K562 (cell line): Measurements from ENCODE around the gene TNN. TPM values are rescaled to one million over a fixed set of nuclear protein-coding genes. Genes with fewer than 3 reads are reported as not detected.
A peak's percentile ranks its signal among the peaks of the same experiment; 100 is the strongest.

ENCODE experiments used
- ATF7 ChIP-seq: fragments of 450-650 bp; IDR thresholded peaks from 2 replicates; pipeline ENCODE4 v1.7.1; 2014; ENCODE audit warnings: mild to moderate bottlenecking, moderate library complexity
- BACH1 ChIP-seq: fragments of 200-800 bp; sonication (Bioruptor generic); IDR thresholded peaks from 2 replicates; pipeline ENCODE4 v1.6.1; 2016; ENCODE audit warnings: missing genetic modification characterization, missing compliant biosample characterization
- BRF1 ChIP-seq: IDR thresholded peaks from 3 replicates; pipeline ENCODE4 v1.6.1; 2011; ENCODE audit warnings: borderline replicate concordance, mild to moderate bottlenecking; ENCODE audit not compliant: insufficient read length; ENCODE audit errors: extremely low read depth
- CHD1 ChIP-seq: fragments of 200-600 bp; sonication (generic); IDR thresholded peaks from one replicate; pipeline ENCODE4 v1.6.1; 2012; ENCODE audit warnings: mild to moderate bottlenecking, moderate library complexity, low read length, inconsistent platforms
- CSDE1 ChIP-seq, 2 experiments: fragments of 450-650 bp; IDR thresholded peaks; 2 replicates each; pipeline ENCODE4 v1.6.1; 2016; ENCODE audit warnings: mild to moderate bottlenecking in 1 of 2
- CXXC5 ChIP-seq: fragments of 250-450 bp; sonication (Bioruptor Pico); IDR thresholded peaks from 2 replicates; pipeline ENCODE4 v1.8.0; 2022; ENCODE audit warnings: inconsistent platforms, mild to moderate bottlenecking, moderate library complexity
- GABPB1 ChIP-seq: sonication (generic); formaldehyde crosslinking; IDR thresholded peaks from 2 replicates; pipeline ENCODE4 v1.8.0; 2022; ENCODE audit warnings: mild to moderate bottlenecking, missing genetic modification reagents
- HDAC1 ChIP-seq, 2 experiments: fragments of 450-650 bp; IDR thresholded peaks; 2 replicates each; pipeline ENCODE4 v1.6.1; 2016 to 2017; ENCODE audit warnings: inconsistent platforms in 1 of 2, mild to moderate bottlenecking in 1 of 2, moderate library complexity in 1 of 2
- KLF1 ChIP-seq: fragments of 450-650 bp; IDR thresholded peaks from 2 replicates; pipeline ENCODE4 v1.6.1; 2016; ENCODE audit warnings: missing genetic modification characterization, missing compliant biosample characterization
- MECOM ChIP-seq: fragments of 250-450 bp; sonication (Bioruptor Pico); IDR thresholded peaks from 2 replicates; pipeline ENCODE4 v1.8.0; 2022; ENCODE audit warnings: inconsistent platforms
- MYC ChIP-seq, 2 experiments: fragments of 250-450 bp in 1 of 2; sonication (Bioruptor Pico) in 1 of 2; IDR thresholded peaks; 2 replicates each; pipeline versions ENCODE4 v1.5.1 to v1.6.1; 2012 to 2021; ENCODE audit warnings: low read depth in 2 of 2, borderline replicate concordance in 1 of 2, improper control_type of control experiment in 1 of 2, low read length in 1 of 2, mild to moderate bottlenecking in 1 of 2, moderate library complexity in 1 of 2
- PHF21A ChIP-seq: fragments of 450-650 bp; IDR thresholded peaks from 2 replicates; pipeline ENCODE4 v1.6.1; 2017; ENCODE audit warnings: low read depth, borderline replicate concordance
- PHF8 ChIP-seq: fragments of 200-600 bp; sonication (generic); IDR thresholded peaks from 2 replicates; pipeline ENCODE4 v1.6.1; 2012; ENCODE audit warnings: mixed run types, mild to moderate bottlenecking, inconsistent platforms, low read length, moderate library complexity, borderline replicate concordance
- PML ChIP-seq: IDR thresholded peaks from 2 replicates; pipeline ENCODE4 v1.6.1; 2012; ENCODE audit warnings: low read length, inconsistent platforms
- RCOR1 ChIP-seq, 2 experiments: IDR thresholded peaks; 2 replicates each; pipeline ENCODE4 v1.6.1; 2012; ENCODE audit warnings: low read depth in 2 of 2, low read length in 2 of 2, borderline replicate concordance in 1 of 2, improper control_type of control experiment in 1 of 2
- SOX6 ChIP-seq: fragments of 450-650 bp; IDR thresholded peaks from 2 replicates; pipeline ENCODE4 v1.6.1; 2014; ENCODE audit warnings: mild to moderate bottlenecking
- TAF9B ChIP-seq: fragments of 450-650 bp; IDR thresholded peaks from 2 replicates; pipeline ENCODE4 v1.6.1; 2018; ENCODE audit warnings: mild to moderate bottlenecking; ENCODE audit not compliant: partially characterized antibody
- TBP ChIP-seq: optimal IDR thresholded peaks from 2 replicates; pipeline ENCODE3; 2011; ENCODE audit warnings: low read depth, low read length, improper control_type of control experiment
- TGIF2 ChIP-seq: sonication (generic); formaldehyde crosslinking; IDR thresholded peaks from 2 replicates; pipeline ENCODE4 v1.8.1; 2022; ENCODE audit warnings: mild to moderate bottlenecking, missing genetic modification reagents, moderate library complexity
- TRIM28 ChIP-seq: fragments of 450-650 bp; IDR thresholded peaks from 2 replicates; pipeline ENCODE4 v1.6.1; 2017
- VEZF1 ChIP-seq: fragments of 200-800 bp; sonication (Bioruptor generic); IDR thresholded peaks from 2 replicates; pipeline ENCODE4 v1.6.1; 2017; ENCODE audit warnings: missing genetic modification characterization, missing compliant biosample characterization
- ZFX ChIP-seq: sonication (generic); formaldehyde crosslinking; IDR thresholded peaks from 2 replicates; pipeline ENCODE4 v1.8.0; 2022; ENCODE audit warnings: mild to moderate bottlenecking, missing genetic modification reagents, moderate library complexity
- ZKSCAN1 ChIP-seq: fragments of 150-350 bp; IDR thresholded peaks from 2 replicates; pipeline ENCODE4 v1.6.1; 2016; ENCODE audit warnings: low read depth, low read length
- ZKSCAN8 ChIP-seq: fragments of 200-800 bp; sonication (Bioruptor generic); IDR thresholded peaks from 2 replicates; pipeline ENCODE4 v1.6.1; 2016; ENCODE audit warnings: missing genetic modification characterization, missing compliant biosample characterization
- polyA plus RNA-seq, 8 experiments: library from polyadenylated mRNA; depleted of rRNA in 4 of 8; stranded (reverse) in 5 of 8; unstranded in 3 of 8; fragments of >200 nt; fragmentation: Nextera tagmentation in 2 of 8; fragmentation: Illumina TruSeq in 1 of 8; extraction: Ambion mirVana in 2 of 8; extraction: Trizol in 1 of 8; gene quantifications; 2 replicates each; pipeline versions ENCODE4 v1.2.1 to v1.2.3, GENCODE V29; 2011 to 2014; ENCODE audit warnings: inconsistent platforms in 1 of 8, missing spikeins in 1 of 8
- total RNA-seq, 7 experiments: library from RNA; depleted of rRNA in 6 of 7; stranded (reverse); fragments of >200 nt in 6 of 7; fragmentation: Illumina TruSeq in 2 of 7; extraction: Trizol in 2 of 7; gene quantifications; 2 replicates each; pipeline versions ENCODE4 v1.2.1 to v1.2.3, GENCODE V29; 2011 to 2021; ENCODE audit warnings: low replicate concordance in 1 of 7
- TF ChIP-seq, protein P1 (sequence below): fragments of 450-650 bp; formaldehyde crosslinking; IDR thresholded peaks from 2 replicates; pipeline ENCODE4 v1.4.0; 2022; ENCODE audit warnings: missing genetic modification characterization
- TF ChIP-seq, protein P2 (sequence below): fragments of 450-650 bp; IDR thresholded peaks from 2 replicates; pipeline ENCODE4 v1.6.1; 2016; ENCODE audit warnings: antibody characterized with exemption

The TNN gene
- total and polyA plus RNA-seq, 9 of the 15 experiments (the other 6 are each of a cell fraction or from before 2014, with no cell fraction given), result 0.01 to 0.09 (median 0.07) TPM; not detected in 4

- peak in 1 of 2 experiments; percentile 37; a peak in 1 of 4 replicates for TF ChIP-seq HDAC1 (IDR thresholded peaks at IDR 0.05)
- TF ChIP-seq ZKSCAN1, result peak; percentile 27; the same call in 1 of the 2 replicates
- no peak for TF ChIP-seq ZKSCAN8
- TF ChIP-seq MYC (IDR thresholded peaks at IDR 0.05; ENCODE audit: low read depth, low read length), result peak; percentile 54
- TF ChIP-seq MYC (CRISPR knock-in tag; IDR thresholded peaks at IDR 0.05; ENCODE audit: borderline replicate concordance, low read depth), result no peak
- no peak for TF ChIP-seq TGIF2 (CRISPR knock-in tag)
- TF ChIP-seq RCOR1 (IDR thresholded peaks at IDR 0.05; ENCODE audit: borderline replicate concordance in 1 of 2, low read depth in 2 of 2, low read length in 2 of 2), result peak; percentile 8 to 40; a peak in 1 of 4 replicates
- peak; percentile 58; the same call in 1 of the 2 replicates for TF ChIP-seq PHF8
- TF ChIP-seq CSDE1 (IDR thresholded peaks at IDR 0.05), result no peak
- TF ChIP-seq BACH1 (tag), result no peak
- TF ChIP-seq SOX6, result no peak
- TF ChIP-seq, protein P1, sequence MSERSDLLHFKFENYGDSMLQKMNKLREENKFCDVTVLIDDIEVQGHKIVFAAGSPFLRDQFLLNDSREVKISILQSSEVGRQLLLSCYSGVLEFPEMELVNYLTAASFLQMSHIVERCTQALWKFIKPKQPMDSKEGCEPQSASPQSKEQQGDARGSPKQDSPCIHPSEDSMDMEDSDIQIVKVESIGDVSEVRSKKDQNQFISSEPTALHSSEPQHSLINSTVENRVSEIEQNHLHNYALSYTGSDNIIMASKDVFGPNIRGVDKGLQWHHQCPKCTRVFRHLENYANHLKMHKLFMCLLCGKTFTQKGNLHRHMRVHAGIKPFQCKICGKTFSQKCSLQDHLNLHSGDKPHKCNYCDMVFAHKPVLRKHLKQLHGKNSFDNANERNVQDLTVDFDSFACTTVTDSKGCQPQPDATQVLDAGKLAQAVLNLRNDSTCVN, result no peak
- TF ChIP-seq CHD1, result peak; percentile 61
- TF ChIP-seq PML, result no peak
- TF ChIP-seq VEZF1 (CRISPR knock-in tag), result peak; percentile 87
- 0 out of 2 replicates have a peak, but pooled peaks have one; percentile 32 for TF ChIP-seq ATF7
- no peak for TF ChIP-seq MECOM (CRISPR knock-in tag)
- no peak for TF ChIP-seq GABPB1 (CRISPR knock-in tag)
- peak; percentile 83 for TF ChIP-seq ZFX (CRISPR knock-in tag)
- TF ChIP-seq, protein P2, sequence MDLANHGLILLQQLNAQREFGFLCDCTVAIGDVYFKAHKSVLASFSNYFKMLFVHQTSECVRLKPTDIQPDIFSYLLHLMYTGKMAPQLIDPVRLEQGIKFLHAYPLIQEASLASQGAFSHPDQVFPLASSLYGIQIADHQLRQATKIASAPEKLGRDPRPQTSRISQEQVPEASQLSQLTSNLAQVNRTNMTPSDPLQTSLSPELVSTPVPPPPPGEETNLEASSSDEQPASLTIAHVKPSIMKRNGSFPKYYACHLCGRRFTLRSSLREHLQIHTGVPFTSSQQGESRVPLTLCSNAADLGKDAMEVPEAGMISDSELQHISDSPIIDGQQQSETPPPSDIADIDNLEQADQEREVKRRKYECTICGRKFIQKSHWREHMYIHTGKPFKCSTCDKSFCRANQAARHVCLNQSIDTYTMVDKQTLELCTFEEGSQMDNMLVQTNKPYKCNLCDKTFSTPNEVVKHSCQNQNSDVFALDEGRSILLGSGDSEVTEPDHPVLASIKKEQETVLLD, result no peak
- TF ChIP-seq BRF1, result no peak
- TF ChIP-seq TAF9B, result peak; percentile 26
- TF ChIP-seq PHF21A, result no peak
- TF ChIP-seq TBP, result no peak
- TF ChIP-seq KLF1 (tag), result no peak
- TF ChIP-seq CXXC5, result peak; percentile 67
- TF ChIP-seq TRIM28, result no peak
Observed at GRCh38 chr1:175192630-175193526, 125.2 kb downstream of the TNN start, which contains the start of gene KIAA0040 (continued).
